Stimulated activated CD4-positive, alpha-beta T cell treated with anti-CD3 and anti-CD28 coated beads, Interleukin-12 subunit alpha, Interleukin-12 subunit beta, amount 100 ng/mL, for 48 hours (primary cell): Measurements from ENCODE around the gene ZIC1.

ENCODE experiments used
- DNase-seq, 3 donors: peaks; one replicate each; pipeline ENCODE4 v3.0.0-alpha.2; 2020; ENCODE audit warnings: low read depth in 2 of 3, low spot score in 1 of 3

ZIC1 gene

GRCh38 chr3:147421184-147421912, 12.2 kb downstream of the ZIC1 start:
- DNase-seq, result no peak

GRCh38 chr3:147422196-147422595, 13.0 kb downstream of the ZIC1 start:
- no peak for DNase-seq

GRCh38 chr3:147422601-147423536, 13.7 kb downstream of the ZIC1 start:
- no peak for DNase-seq

- DNase-seq, result no peak
Measured at GRCh38 chr3:147423537-147423797, 14.3 kb downstream of the ZIC1 start.

- DNase-seq, result no peak
Measured at GRCh38 chr3:147423798-147424580, 14.8 kb downstream of the ZIC1 start.

- DNase-seq, result no peak
Measured at GRCh38 chr3:147424581-147425387, 15.6 kb downstream of the ZIC1 start.

GRCh38 chr3:147425388-147425850, 16.3 kb downstream of the ZIC1 start:
- no peak for DNase-seq

- no peak for DNase-seq
Measured at GRCh38 chr3:147426931-147427330, 17.8 kb downstream of the ZIC1 start.

- no peak for DNase-seq
Measured at GRCh38 chr3:147427746-147428145, 18.6 kb downstream of the ZIC1 start.

GRCh38 chr3:147428326-147428725, 19.2 kb downstream of the ZIC1 start:
- no peak for DNase-seq

GRCh38 chr3:147428754-147429153, 19.6 kb downstream of the ZIC1 start:
- no peak for DNase-seq

- DNase-seq, result no peak
Measured at GRCh38 chr3:147431751-147432150, 22.6 kb downstream of the ZIC1 start.

- no peak for DNase-seq
Measured at GRCh38 chr3:147447224-147447623, 38.1 kb downstream of the ZIC1 start.

- DNase-seq, result no peak
Measured at GRCh38 chr3:147449669-147450068, 40.5 kb downstream of the ZIC1 start.

- no peak for DNase-seq
Measured at GRCh38 chr3:147458995-147459704, 50.0 kb downstream of the ZIC1 start.

GRCh38 chr3:147462856-147463255, 53.7 kb downstream of the ZIC1 start:
- DNase-seq, result no peak
